Measurements from ENCODE around the gene INO80E.

GRCh38 chr16:29996766-29997250 is 767 bp downstream of the INO80E start:
- TF ChIP-seq CTCF (conservative IDR thresholded peaks at IDR 0.05; ENCODE audit: low read length) (0 out of 2 replicates have a peak, but pooled peaks have one; percentile 10), EZH2phosphoT487 (IDR thresholded peaks at IDR 0.05; ENCODE audit: borderline replicate concordance) (no peak)

All from Loucy (cell line).